ENCODE measurements around the gene MS4A10. TPM values are rescaled to one million over a fixed set of nuclear protein-coding genes. Genes with fewer than 3 reads are reported as not detected.
"Not testable (repeated sequence)": the region's sequence is repeated elsewhere in the genome, so short reads cannot be mapped to it uniquely, and the experiment has no call there.

MS4A10 gene
- polyA plus RNA-seq, 2 of the 4 experiments (the other 2 are of a cell fraction) = not detected

DNA sequence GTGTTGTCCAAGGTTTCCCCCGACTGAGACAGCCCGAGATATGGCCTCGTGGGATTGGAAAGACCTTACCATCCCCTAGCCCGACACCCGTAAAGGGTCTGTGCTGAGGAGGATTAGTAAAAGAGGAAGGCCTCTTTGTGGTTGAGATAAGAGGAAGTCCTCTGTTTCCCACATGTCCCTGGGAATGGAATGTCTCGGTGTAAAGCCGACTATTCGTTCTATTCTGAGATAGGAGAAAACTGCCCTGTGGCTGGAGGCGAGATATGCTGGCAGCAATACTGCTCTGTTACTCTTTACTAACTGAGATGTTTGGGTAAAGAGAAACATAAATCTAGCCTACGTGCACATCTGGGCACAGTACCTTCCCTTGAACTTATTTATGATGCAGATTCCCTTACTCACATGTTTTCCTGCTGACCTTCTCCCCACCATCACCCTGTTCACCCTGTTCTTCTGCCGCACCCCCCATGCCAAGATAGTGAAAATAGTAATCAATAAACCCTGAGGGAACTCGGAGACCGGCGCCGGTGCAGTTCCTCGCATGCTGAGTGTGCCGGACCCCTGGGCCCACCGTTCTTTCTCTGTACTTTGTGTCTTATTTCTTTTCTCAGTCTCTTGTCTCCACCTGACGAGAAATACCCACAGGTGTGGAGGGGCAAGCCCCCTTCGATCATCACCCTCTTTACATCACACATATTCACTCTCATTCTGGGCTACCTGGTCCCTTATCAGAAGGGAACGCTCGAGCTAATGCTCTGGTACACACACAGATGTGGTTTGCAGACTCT, 25.5 kb upstream of the MS4A10 start:
- CTCF ChIA-PET = interaction anchor here (0.9 kb wide), 1 partner anchor 13 kb away, joined by 3 read pairs; no protein-coding TSS in a partner anchor
- DNase-seq (ENCODE audit: low read depth in 1 of 2, low spot score in 1 of 2); FAIRE-seq; POLR2A ChIA-PET; H3K4me2 ChIP-seq; H3K27ac ChIP-seq; ATAC-seq; H3K4me3 ChIP-seq; H3K9me3 ChIP-seq; H3K4me1 ChIP-seq: not testable (repeated sequence)
- TF ChIP-seq MAFK (IDR thresholded peaks at IDR 0.05; ENCODE audit: partially characterized antibody) = peak; percentile 19
- WGBS (ENCODE audit: missing lambda C conversion rate) = 34% methylated on average over 22 of the region's 22 CpGs

GRCh38 chr11:60761436-60762190, 23.5 kb upstream of the MS4A10 start:
- ATAC-seq (no peak), DNase-seq (ENCODE audit: low read depth in 1 of 2, low spot score in 1 of 2) (no peak), FAIRE-seq (no peak)
- Histone ChIP-seq H3K4me2 (no peak overlapping the region), H3K4me3 (no peak overlapping the region), H3K9me3 (no peaks in the 10 kb centered on the region), H3K27ac (no peak overlapping the region), H3K4me1 (no peaks in the 10 kb centered on the region)
- ChIA-PET CTCF (interaction anchor here (1.2 to 8.1 kb wide), 7 partner anchors 8 to 54 kb away, joined by 3 to 129 read pairs (median 5); no protein-coding TSS in a partner anchor), POLR2A (no interaction called here)
- TF ChIP-seq FOSB (CRISPR knock-in tag; IDR thresholded peaks at IDR 0.05) = no peak
- no peak for TF ChIP-seq ZNF302 (CRISPR knock-in tag; IDR thresholded peaks at IDR 0.05)
- 22% methylated on average over 4 of the region's 4 CpGs for WGBS (ENCODE audit: missing lambda C conversion rate)

DNA sequence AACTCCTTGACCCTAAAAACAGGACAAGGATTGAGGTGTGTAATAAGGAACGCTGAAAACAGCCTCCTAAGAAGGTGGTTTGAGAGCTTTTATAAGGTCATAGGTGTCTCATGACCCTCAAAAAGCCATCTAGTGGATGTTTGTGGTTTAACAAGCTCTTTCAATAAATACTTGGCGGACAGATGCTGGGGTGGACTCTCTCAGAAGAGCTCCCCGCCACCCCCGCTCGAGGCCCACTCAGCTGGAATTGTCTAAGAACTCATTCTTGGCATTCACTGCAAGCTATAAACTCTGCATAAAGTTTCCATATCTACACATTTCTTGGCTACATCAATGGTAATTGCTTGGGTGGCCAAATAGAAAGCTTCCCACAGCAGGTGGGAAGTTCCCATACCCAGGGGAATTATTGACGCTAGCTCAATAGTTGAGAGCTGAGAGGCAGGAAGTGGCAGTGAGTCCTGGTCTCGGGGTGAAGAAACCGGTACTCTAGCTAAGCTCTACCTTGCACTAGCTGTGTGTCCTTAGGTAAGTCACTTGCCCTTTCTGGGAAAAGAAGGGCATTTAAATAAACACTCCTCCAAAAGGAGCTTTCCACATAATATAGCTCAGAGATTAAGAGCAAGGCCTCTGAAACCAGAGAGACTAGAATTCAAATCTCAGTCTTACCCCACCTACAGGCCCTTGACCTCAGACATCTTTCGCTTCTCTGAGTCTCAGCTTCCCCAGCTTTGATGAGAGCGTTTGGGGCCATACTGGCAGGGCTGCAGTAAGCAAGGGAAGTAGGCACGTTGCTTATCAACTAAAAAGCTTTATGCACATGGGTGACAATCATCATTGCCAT, 22.1 kb upstream of the MS4A10 start:
- Histone ChIP-seq H3K27ac (no peak overlapping the region), H3K4me2 (no peak overlapping the region), H3K4me3 (no peak overlapping the region), H3K9me3 (no peaks in the 10 kb centered on the region), H3K4me1 (no peaks in the 10 kb centered on the region)
- ChIA-PET POLR2A (no interaction called here), CTCF (interaction anchor here (1.2 to 8.1 kb wide), 11 partner anchors 8 to 400 kb away, joined by 3 to 129 read pairs (median 5); no protein-coding TSS in a partner anchor)
- 33% methylated on average over 11 of the region's 11 CpGs for WGBS (ENCODE audit: missing lambda C conversion rate)
- FAIRE-seq (no peak), DNase-seq (ENCODE audit: low read depth in 1 of 2, low spot score in 1 of 2) (peak in 1 of 2 experiments; percentile 36), ATAC-seq (peak; percentile 52 to 73; a peak in 3 of 6 replicates)
- TF ChIP-seq RAD21 (conservative IDR thresholded peaks at IDR 0.05 in 1 of 2, IDR thresholded peaks at IDR 0.05 in 1 of 2) (peak in 1 of 2 experiments; percentile 20; a peak in 2 of 5 replicates), CTCF (IDR thresholded peaks at IDR 0.05) (peak; percentile 33), RCOR1 (IDR thresholded peaks at IDR 0.05; ENCODE audit: low read depth, low read length) (no peak)

GRCh38 chr11:60763692-60764369, 21.3 kb upstream of the MS4A10 start:
- H3K4me2 ChIP-seq = no peak overlapping the region
- no peak overlapping the region for H3K27ac ChIP-seq
- no peak overlapping the region for H3K4me3 ChIP-seq
- FAIRE-seq (no peak), DNase-seq (ENCODE audit: low read depth in 1 of 2, low spot score in 1 of 2) (no peak), ATAC-seq (peak; percentile 52 to 68; a peak in 3 of 6 replicates)
- no peaks in the 10 kb centered on the region for H3K4me1 ChIP-seq
- WGBS (ENCODE audit: missing lambda C conversion rate) = 36% methylated on average over 11 of the region's 11 CpGs
- no peaks in the 10 kb centered on the region for H3K9me3 ChIP-seq
- CTCF ChIA-PET = interaction anchor here (1.2 to 8.1 kb wide), 9 partner anchors 8 to 437 kb away, joined by 3 to 129 read pairs (median 5); no protein-coding TSS in a partner anchor
- POLR2A ChIA-PET = no interaction called here
- no peak for TF ChIP-seq RNF2 (IDR thresholded peaks at IDR 0.05; ENCODE audit: borderline replicate concordance, low read depth)
- TF ChIP-seq KDM1A (IDR thresholded peaks at IDR 0.05; ENCODE audit: low read depth) = no peak
- TF ChIP-seq FOXS1 (CRISPR knock-in tag; IDR thresholded peaks at IDR 0.05) = no peak
- no peak for TF ChIP-seq POLR2AphosphoS2 (conservative IDR thresholded peaks at IDR 0.05; ENCODE audit: low read length)
- no peak for TF ChIP-seq PHF8 (IDR thresholded peaks at IDR 0.05; ENCODE audit: borderline replicate concordance, low read depth)
- no peak for TF ChIP-seq ZC3H11A (IDR thresholded peaks at IDR 0.05)
- TF ChIP-seq, protein P1, sequence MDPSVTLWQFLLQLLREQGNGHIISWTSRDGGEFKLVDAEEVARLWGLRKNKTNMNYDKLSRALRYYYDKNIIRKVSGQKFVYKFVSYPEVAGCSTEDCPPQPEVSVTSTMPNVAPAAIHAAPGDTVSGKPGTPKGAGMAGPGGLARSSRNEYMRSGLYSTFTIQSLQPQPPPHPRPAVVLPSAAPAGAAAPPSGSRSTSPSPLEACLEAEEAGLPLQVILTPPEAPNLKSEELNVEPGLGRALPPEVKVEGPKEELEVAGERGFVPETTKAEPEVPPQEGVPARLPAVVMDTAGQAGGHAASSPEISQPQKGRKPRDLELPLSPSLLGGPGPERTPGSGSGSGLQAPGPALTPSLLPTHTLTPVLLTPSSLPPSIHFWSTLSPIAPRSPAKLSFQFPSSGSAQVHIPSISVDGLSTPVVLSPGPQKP (IDR thresholded peaks at IDR 0.05; ENCODE audit: low read depth, low read length) = no peak
- no peak for TF ChIP-seq HOXB13 (CRISPR knock-in tag; IDR thresholded peaks at IDR 0.05; ENCODE audit: low read depth)
- no peak for TF ChIP-seq CTCF (IDR thresholded peaks at IDR 0.05)
- no peak for TF ChIP-seq HOXB5 (CRISPR knock-in tag; IDR thresholded peaks at IDR 0.05)
- no peak for TF ChIP-seq HOXA7 (CRISPR knock-in tag; IDR thresholded peaks at IDR 0.05)
- TF ChIP-seq POLR2A (IDR thresholded peaks at IDR 0.05; ENCODE audit: low read length) = no peak
- TF ChIP-seq EHF (CRISPR knock-in tag; IDR thresholded peaks at IDR 0.05) = no peak

All from A549 (cell line).